ENCODE results near the gene RPS23.
A peak's percentile ranks its signal among the peaks of the same experiment; 100 is the strongest.
"Not testable (repeated sequence)": the region's sequence is repeated elsewhere in the genome, so short reads cannot be mapped to it uniquely, and the experiment has no call there.

RPS23 gene

DNA sequence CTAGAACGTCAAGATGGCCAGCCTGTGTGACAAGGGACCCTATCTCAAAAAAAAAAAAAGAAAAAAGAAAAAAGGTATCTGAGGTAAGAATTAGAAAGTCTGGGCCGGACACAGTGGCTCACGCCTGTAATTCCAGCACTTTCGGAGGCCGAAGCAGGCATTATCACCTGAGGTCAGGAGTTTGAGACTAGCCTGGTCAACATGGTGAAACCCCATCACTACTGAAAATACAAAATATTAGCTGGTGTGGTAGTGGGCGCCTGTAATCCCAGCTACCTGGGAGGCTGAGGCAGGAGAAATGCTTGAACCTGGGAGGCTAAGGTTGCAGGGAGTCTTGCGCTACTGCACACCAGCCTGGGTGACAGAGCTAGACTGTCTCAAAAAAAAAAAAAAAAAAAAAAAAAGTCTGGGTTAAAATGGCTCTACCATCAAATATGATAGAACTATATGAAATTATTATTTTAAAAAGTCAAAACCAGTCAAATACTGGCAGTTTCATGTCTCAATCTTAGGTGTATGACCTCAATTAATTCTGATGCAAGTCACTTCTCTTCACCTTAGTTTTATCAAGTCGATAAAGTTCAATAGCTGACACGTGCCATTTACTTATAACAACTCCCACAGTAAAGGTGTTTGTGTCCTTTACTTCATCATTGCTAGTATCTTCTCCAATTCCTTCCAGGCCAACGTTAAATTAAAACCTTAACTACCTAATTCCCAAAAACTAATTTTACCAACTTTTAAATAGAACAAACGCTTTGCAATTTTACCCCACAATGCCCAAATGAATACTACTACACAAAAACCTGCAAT, 1.1 kb downstream of the RPS23 start:
- no peaks in the 10 kb centered on the region for H4K20me1 ChIP-seq (ENCODE audit: insufficient read depth)
- H3K36me3 ChIP-seq (ENCODE audit: insufficient read depth): peaks cover 21% of the 10 kb centered on the region; the same call in 1 of the 2 replicates
- no peaks in the 10 kb centered on the region for H3K27me3 ChIP-seq (ENCODE audit: insufficient read depth, low read depth)
- TF ChIP-seq, protein P1, sequence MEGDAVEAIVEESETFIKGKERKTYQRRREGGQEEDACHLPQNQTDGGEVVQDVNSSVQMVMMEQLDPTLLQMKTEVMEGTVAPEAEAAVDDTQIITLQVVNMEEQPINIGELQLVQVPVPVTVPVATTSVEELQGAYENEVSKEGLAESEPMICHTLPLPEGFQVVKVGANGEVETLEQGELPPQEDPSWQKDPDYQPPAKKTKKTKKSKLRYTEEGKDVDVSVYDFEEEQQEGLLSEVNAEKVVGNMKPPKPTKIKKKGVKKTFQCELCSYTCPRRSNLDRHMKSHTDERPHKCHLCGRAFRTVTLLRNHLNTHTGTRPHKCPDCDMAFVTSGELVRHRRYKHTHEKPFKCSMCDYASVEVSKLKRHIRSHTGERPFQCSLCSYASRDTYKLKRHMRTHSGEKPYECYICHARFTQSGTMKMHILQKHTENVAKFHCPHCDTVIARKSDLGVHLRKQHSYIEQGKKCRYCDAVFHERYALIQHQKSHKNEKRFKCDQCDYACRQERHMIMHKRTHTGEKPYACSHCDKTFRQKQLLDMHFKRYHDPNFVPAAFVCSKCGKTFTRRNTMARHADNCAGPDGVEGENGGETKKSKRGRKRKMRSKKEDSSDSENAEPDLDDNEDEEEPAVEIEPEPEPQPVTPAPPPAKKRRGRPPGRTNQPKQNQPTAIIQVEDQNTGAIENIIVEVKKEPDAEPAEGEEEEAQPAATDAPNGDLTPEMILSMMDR (conservative IDR thresholded peaks at IDR 0.05; ENCODE audit: low read depth, low read length): no peak
- no peak overlapping the region for H2AFZ ChIP-seq (ENCODE audit: low read depth)
- peak overlapping the region; percentile 65 for H3K27ac ChIP-seq
- peaks cover 20% of the 10 kb centered on the region for H3K79me2 ChIP-seq (ENCODE audit: insufficient read depth, low read depth)
- peak overlapping the region; percentile 85 for H3K4me2 ChIP-seq
- peak overlapping the region; percentile 35 for H3K4me3 ChIP-seq (IDR thresholded peaks at IDR 0.05; ENCODE audit: insufficient read depth, low read depth, low read length)
- H3K9ac ChIP-seq: peak overlapping the region; percentile 92
- H3K4me1 ChIP-seq (ENCODE audit: low read depth, poor library complexity, severe bottlenecking): peaks cover 19% of the 10 kb centered on the region

DNA sequence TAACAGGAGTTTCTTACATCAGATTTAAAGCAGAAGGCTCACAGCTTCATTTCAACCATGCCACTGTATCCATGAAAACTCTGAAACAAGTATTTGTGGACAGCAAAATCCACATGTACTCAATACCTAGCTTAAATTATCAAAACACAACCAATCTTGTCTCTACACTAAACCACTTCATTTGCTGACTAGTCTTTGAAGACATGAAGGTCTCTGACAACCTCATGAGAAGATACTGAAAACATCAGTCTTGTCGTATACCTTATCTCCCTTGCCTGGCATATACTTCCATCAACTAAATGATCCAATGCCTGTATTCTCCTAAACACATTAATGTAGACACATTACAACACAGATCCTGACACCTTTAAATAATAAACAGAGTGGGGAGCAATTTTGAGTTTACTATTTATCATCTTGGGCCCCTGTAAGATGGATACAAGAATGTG, 2.9 kb downstream of the RPS23 start:
- Histone ChIP-seq H3K36me3 (ENCODE audit: insufficient read depth) (peaks cover 21% of the 10 kb centered on the region; the same call in 1 of the 2 replicates), H3K9ac (no peak overlapping the region)

DNA sequence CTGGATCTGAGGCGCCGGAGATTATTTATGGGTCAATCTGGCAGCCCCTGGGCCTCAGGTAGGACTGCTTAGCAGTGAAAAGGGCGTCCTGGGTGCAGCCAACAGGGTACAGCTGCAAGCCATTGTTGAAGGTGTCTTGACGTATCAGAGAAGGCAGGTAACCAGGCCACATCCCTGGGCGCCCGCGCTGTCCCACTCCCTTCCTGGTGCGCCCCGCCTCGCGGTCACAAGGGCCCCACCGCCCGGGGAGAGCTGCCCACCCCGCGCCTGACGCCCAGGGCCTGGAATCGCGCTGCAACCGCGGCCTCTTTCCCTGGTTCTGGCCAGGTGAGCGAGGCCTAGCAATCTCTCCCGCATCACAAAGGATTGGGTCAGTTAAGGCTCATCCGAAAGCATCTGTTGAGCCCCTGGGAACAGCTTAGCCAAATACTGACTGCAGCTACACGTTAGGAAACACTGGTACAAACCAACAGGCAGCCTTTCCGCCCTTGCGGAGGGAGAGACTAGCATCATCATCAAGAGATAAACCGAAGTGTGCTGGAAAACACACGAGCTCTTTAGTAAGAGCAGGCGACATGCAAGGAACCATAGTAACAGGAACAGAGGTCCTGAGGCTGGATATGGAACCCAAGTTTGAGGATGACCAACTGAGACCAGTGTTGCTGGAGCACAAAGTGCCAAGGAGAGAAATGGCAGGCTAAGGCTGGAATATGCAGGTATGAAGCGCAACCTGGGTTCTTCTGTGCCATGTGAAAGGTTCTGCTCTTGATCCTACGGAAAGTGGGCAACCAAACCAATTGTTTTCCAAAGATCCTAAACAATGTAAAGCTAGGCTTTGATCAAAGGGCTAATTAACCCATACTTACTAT, 3.6 kb downstream of the RPS23 start:
- Histone ChIP-seq H3K36me3 (ENCODE audit: insufficient read depth) (peaks cover 21% of the 10 kb centered on the region; the same call in 1 of the 2 replicates), H4K20me1 (ENCODE audit: insufficient read depth) (no peaks in the 10 kb centered on the region), H3K79me2 (ENCODE audit: insufficient read depth, low read depth) (peaks cover 20% of the 10 kb centered on the region), H3K4me1 (ENCODE audit: low read depth, poor library complexity, severe bottlenecking) (peaks cover 19% of the 10 kb centered on the region), H3K27ac (no peak overlapping the region), H3K4me2 (no peak overlapping the region), H3K4me3 (IDR thresholded peaks at IDR 0.05; ENCODE audit: insufficient read depth, low read depth, low read length) (no peak overlapping the region), H3K27me3 (ENCODE audit: insufficient read depth, low read depth) (no peaks in the 10 kb centered on the region), H3K9ac (no peak overlapping the region), H2AFZ (ENCODE audit: low read depth) (no peak overlapping the region)
- TF ChIP-seq, protein P1 (conservative IDR thresholded peaks at IDR 0.05; ENCODE audit: low read depth, low read length): no peak

More for the DNA sequence above, 2.9 kb downstream of the RPS23 start:
- Histone ChIP-seq H3K27me3 (ENCODE audit: insufficient read depth, low read depth) (no peaks in the 10 kb centered on the region), H3K4me3 (IDR thresholded peaks at IDR 0.05; ENCODE audit: insufficient read depth, low read depth, low read length) (no peak overlapping the region), H3K79me2 (ENCODE audit: insufficient read depth, low read depth) (peaks cover 20% of the 10 kb centered on the region), H2AFZ (ENCODE audit: low read depth) (no peak overlapping the region), H3K4me2 (no peak overlapping the region), H4K20me1 (ENCODE audit: insufficient read depth) (no peaks in the 10 kb centered on the region), H3K27ac (no peak overlapping the region), H3K4me1 (ENCODE audit: low read depth, poor library complexity, severe bottlenecking) (peaks cover 19% of the 10 kb centered on the region)
- TF ChIP-seq, protein P1 (conservative IDR thresholded peaks at IDR 0.05; ENCODE audit: low read depth, low read length): no peak

DNA sequence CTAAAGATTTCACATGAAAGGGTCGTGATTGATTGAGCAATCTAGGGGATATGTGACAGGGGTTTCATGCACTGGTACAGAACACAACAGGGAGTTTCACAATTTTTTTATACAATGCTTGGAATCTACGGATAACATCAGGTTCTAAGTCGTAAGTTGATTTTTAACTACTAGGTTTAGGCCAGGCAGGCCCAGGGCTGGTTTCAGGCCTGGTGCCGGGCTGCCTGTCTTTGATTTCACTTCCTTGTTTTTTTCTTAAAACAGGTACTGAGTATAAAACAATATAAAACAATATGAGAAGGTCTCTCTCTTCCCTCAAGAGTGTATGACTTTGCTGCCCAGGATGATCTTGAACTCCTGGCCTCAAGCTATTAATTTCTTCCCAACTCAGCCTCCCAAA, 4.7 kb downstream of the RPS23 start:
- not testable (repeated sequence) for H3K4me2 ChIP-seq; H3K4me3 ChIP-seq (IDR thresholded peaks at IDR 0.05; ENCODE audit: insufficient read depth, low read depth, low read length); H3K9ac ChIP-seq; H3K27me3 ChIP-seq (ENCODE audit: insufficient read depth, low read depth); H3K27ac ChIP-seq; H2AFZ ChIP-seq (ENCODE audit: low read depth); H4K20me1 ChIP-seq (ENCODE audit: insufficient read depth)
- Histone ChIP-seq H3K4me1 (ENCODE audit: low read depth, poor library complexity, severe bottlenecking) (peaks cover 12% of the 10 kb centered on the region), H3K79me2 (ENCODE audit: insufficient read depth, low read depth) (peaks cover 20% of the 10 kb centered on the region), H3K36me3 (ENCODE audit: insufficient read depth) (peaks cover 21% of the 10 kb centered on the region; the same call in 1 of the 2 replicates)

DNA sequence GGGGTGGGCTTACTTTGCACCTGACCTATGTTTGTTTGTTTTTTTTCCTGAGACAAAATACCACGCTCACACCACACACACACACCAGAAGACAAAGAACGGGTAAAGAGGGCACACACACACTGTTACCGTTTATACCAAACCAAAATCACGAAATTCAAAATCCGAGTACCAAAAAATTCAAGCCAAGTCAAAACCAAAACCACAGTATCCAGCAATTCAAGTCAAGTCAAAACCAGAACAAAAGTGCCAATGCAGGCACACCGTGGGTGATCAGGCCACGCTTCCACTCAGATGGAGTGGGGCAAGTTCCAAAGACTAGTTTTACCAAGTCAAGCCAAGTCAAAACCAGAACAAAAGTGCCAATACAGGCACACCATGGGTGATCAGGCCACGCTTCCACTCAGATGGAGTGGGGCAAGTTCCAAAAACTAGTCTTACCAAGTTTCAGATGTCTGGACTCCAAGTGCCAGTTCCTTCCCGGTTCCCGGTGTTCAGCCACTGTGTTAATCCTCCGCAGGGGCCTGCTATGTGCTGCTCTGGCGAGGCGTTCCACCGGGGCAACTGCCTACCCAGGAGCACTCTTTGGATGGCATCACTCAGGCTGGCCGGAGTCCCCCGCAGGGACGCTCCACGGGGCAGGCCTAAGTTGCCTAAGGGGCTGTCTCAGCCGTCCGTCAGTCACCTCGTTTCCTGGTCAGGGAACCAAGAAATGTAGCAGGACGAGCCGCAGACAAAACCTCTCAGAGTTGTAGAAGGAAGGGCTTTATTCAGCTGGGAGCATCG, 5.4 kb downstream of the RPS23 start:
- H3K4me1 ChIP-seq (ENCODE audit: low read depth, poor library complexity, severe bottlenecking): peaks cover 12% of the 10 kb centered on the region
- H4K20me1 ChIP-seq (ENCODE audit: insufficient read depth); H3K4me2 ChIP-seq; H3K4me3 ChIP-seq (IDR thresholded peaks at IDR 0.05; ENCODE audit: insufficient read depth, low read depth, low read length); H3K27ac ChIP-seq; H2AFZ ChIP-seq (ENCODE audit: low read depth); H3K9ac ChIP-seq; H3K27me3 ChIP-seq (ENCODE audit: insufficient read depth, low read depth): not testable (repeated sequence)
- H3K79me2 ChIP-seq (ENCODE audit: insufficient read depth, low read depth): peaks cover 17% of the 10 kb centered on the region
- peaks cover 21% of the 10 kb centered on the region; the same call in 1 of the 2 replicates for H3K36me3 ChIP-seq (ENCODE audit: insufficient read depth)

DNA sequence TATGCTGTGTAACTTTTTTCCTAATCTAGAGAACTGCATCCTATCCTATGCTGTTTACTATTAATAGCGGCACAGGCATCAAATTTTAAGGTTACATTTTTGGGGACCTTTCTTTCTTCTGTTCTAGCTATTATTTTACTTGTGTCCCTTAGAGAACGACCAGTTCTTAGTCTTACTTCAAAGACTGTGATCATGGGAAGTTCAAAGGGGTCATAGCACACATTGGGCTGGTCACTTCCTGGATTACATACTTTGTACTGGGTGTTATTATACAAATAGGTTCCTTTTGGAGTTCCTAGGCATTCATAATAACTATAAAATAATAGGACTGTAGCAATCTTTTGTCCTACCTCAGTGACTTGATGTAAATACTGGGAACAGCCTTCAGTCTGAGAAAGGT, 8.8 kb downstream of the RPS23 start:
- H3K9ac ChIP-seq; H3K27ac ChIP-seq; H2AFZ ChIP-seq (ENCODE audit: low read depth); H3K4me1 ChIP-seq (ENCODE audit: low read depth, poor library complexity, severe bottlenecking); H3K36me3 ChIP-seq (ENCODE audit: insufficient read depth); H3K4me3 ChIP-seq (IDR thresholded peaks at IDR 0.05; ENCODE audit: insufficient read depth, low read depth, low read length); H3K79me2 ChIP-seq (ENCODE audit: insufficient read depth, low read depth); H3K27me3 ChIP-seq (ENCODE audit: insufficient read depth, low read depth); H4K20me1 ChIP-seq (ENCODE audit: insufficient read depth); H3K4me2 ChIP-seq: not testable (repeated sequence)
